Thyroid gland (tissue), 4 donors: Measurements from ENCODE around the gene PRSS1.

Experiments
- CTCF ChIP-seq, 6 experiments: fragments of 200-600 bp in 3 of 6; fragments of 450-650 bp in 3 of 6; sonication (generic) in 3 of 6; IDR thresholded peaks; one replicate each; pipeline ENCODE4 v1.5.1; 2016 to 2019; ENCODE audit warnings: antibody characterized with exemption in 6 of 6, mild to moderate bottlenecking in 2 of 6, inconsistent platforms in 1 of 6, moderate library complexity in 1 of 6
- POLR2A ChIP-seq, 2 donors: fragments of 450-650 bp; IDR thresholded peaks; one replicate each; pipeline ENCODE4 v1.6.1; 2017; ENCODE audit warnings: antibody characterized with exemption in 2 of 2, mild to moderate bottlenecking in 2 of 2, moderate library complexity in 1 of 2

- no peak for TF ChIP-seq CTCF (IDR thresholded peaks at IDR 0.05)
- TF ChIP-seq POLR2A (IDR thresholded peaks at IDR 0.05), result no peak
Measured at GRCh38 chr7:142792129-142792528, 42.9 kb downstream of the PRSS1 start.
